IMR-90 (cell line): ENCODE data around the gene RPS24.
"Not testable (repeated sequence)": the region's sequence is repeated elsewhere in the genome, so short reads cannot be mapped to it uniquely, and the experiment has no call there.

ENCODE experiments used
- CHD1 ChIP-seq: IDR thresholded peaks from 2 replicates; pipeline ENCODE4 v1.6.1; 2012; ENCODE audit warnings: low read depth, low read length, improper control_type of control experiment
- CTCF ChIP-seq: conservative IDR thresholded peaks from 2 replicates; pipeline ENCODE4 v1.5.1; 2012; ENCODE audit warnings: mild to moderate bottlenecking, low read depth, low read length, improper control_type of control experiment
- MAZ ChIP-seq: IDR thresholded peaks from 2 replicates; pipeline ENCODE4 v1.6.1; 2012; ENCODE audit warnings: low read depth, mild to moderate bottlenecking, low read length, improper control_type of control experiment, moderate library complexity, borderline replicate concordance
- MXI1 ChIP-seq: IDR thresholded peaks from 2 replicates; pipeline ENCODE4 v1.6.1; 2012; ENCODE audit warnings: low read depth, mild to moderate bottlenecking, low read length, moderate library complexity, borderline replicate concordance
- POLR2A ChIP-seq: IDR thresholded peaks from 2 replicates; pipeline ENCODE4 v1.6.1; 2012; ENCODE audit warnings: mild to moderate bottlenecking, low read depth, low read length
- RAD21 ChIP-seq: IDR thresholded peaks from 2 replicates; pipeline ENCODE4 v1.6.1; 2012; ENCODE audit warnings: low read length, improper control_type of control experiment
- RCOR1 ChIP-seq: IDR thresholded peaks from 2 replicates; pipeline ENCODE4 v1.6.1; 2012; ENCODE audit warnings: mild to moderate bottlenecking, low read length, improper control_type of control experiment; ENCODE audit not compliant: insufficient replicate concordance
- RFX5 ChIP-seq: IDR thresholded peaks from 2 replicates; pipeline ENCODE4 v1.8.0; 2012; ENCODE audit warnings: low read depth, mild to moderate bottlenecking, low read length, moderate library complexity
- SMC3 ChIP-seq: fragments of 150-350 bp; IDR thresholded peaks from 2 replicates; pipeline ENCODE4 v1.6.1; 2016; ENCODE audit warnings: low read depth, mild to moderate bottlenecking, antibody characterized with exemption, low read length, moderate library complexity

- not testable (repeated sequence) for TF ChIP-seq CTCF, RFX5, RAD21, CHD1, POLR2A, MAZ, SMC3, RCOR1, MXI1
Measured at GRCh38 chr10:78070064-78070463, 36.4 kb downstream of the RPS24 start.
